Measurements from ENCODE around the gene CXCR5. TPM values are rescaled to one million over a fixed set of nuclear protein-coding genes. Genes with fewer than 3 reads are reported as not detected.

The CXCR5 gene
- total and polyA plus RNA-seq, 2 donors (not counting 1 experiment from before 2014, with no cell fraction given): 111 to 163 TPM

DNA sequence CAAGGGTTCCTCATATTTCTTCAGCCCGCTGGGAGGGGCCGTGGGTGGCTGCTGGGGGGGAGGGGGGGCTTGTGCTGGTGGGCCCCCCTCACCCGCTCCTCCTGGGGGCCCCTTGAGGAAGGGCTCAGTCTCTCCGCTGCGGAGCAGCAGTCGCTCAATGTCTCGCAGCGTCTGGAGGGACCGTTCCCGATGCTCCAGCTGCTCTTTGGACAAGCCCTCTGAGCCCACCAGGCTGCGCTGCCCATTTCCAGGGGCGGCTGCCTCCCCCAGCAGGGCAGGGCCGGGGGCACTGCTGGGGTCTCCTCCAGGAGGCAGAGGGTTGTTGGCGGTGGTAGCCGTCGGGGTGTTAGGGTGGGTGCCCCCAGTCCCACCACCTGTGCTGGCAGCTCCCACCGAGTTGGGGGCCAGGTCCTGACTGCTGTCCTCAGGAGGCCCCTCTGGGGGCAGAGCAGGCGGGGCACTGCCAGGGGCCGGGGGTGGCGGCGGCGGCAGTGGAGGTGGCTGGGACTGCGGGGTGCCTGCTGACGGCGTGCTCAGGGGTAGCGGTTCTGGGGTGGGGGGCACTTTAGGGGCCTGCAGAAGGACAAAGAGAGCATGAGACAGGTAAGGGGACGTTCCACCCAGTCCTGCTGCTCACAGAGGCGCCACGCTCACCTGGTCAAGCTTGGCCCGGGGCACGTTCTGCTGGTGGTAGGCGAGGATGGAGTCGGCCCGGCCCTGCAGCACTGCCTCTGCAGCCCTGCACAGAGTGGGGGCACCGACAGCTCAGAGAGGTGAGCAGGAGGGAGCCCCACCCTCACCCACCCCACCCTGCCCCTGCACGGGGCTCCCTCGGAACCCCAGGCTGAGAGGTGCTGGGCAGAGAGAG, 18.9 kb downstream of the CXCR5 start:
- H3K9me3 ChIP-seq (ENCODE audit: control extremely low read depth in 1 of 3, control insufficient read depth in 2 of 3, insufficient read depth in 1 of 3, low read length in 2 of 3): no peaks in the 10 kb centered on the region
- no peak overlapping the region for H3K4me3 Mint-ChIP-seq
- CTCF ChIA-PET: interaction anchor here (1.0 to 15.2 kb wide), 5 partner anchors 25 to 113 kb away, joined by 3 to 288 read pairs (median 29); partner anchors contain the start of genes BCL9L, DDX6 and UPK2
- H2AFZ ChIP-seq (ENCODE audit: insufficient read depth, low read depth, low read length, poor library complexity, severe bottlenecking): no peak overlapping the region
- TF ChIP-seq, protein P1, sequence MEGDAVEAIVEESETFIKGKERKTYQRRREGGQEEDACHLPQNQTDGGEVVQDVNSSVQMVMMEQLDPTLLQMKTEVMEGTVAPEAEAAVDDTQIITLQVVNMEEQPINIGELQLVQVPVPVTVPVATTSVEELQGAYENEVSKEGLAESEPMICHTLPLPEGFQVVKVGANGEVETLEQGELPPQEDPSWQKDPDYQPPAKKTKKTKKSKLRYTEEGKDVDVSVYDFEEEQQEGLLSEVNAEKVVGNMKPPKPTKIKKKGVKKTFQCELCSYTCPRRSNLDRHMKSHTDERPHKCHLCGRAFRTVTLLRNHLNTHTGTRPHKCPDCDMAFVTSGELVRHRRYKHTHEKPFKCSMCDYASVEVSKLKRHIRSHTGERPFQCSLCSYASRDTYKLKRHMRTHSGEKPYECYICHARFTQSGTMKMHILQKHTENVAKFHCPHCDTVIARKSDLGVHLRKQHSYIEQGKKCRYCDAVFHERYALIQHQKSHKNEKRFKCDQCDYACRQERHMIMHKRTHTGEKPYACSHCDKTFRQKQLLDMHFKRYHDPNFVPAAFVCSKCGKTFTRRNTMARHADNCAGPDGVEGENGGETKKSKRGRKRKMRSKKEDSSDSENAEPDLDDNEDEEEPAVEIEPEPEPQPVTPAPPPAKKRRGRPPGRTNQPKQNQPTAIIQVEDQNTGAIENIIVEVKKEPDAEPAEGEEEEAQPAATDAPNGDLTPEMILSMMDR (IDR thresholded peaks at IDR 0.05): no peak
- no peak for TF ChIP-seq EZH2 (IDR thresholded peaks at IDR 0.05; ENCODE audit: borderline replicate concordance, insufficient read depth, low read depth, low read length, poor library complexity, severe bottlenecking)
- H3K27ac Mint-ChIP-seq: no peak overlapping the region
- no peak overlapping the region for H3K4me2 ChIP-seq (replicated peaks; ENCODE audit: low read depth, low read length, poor library complexity, severe bottlenecking)
- H3K27me3 Mint-ChIP-seq: no peaks in the 10 kb centered on the region
- H3K27me3 ChIP-seq (replicated peaks in 1 of 4; ENCODE audit: control extremely low read depth in 1 of 4, control insufficient read depth in 3 of 4, insufficient read depth in 4 of 4, low read length in 3 of 4): no peaks in the 10 kb centered on the region
- H3K4me1 Mint-ChIP-seq: peaks cover 30% of the 10 kb centered on the region
- no peak for ATAC-seq (ENCODE audit: low read depth)
- peaks cover 32% of the 10 kb centered on the region for H4K20me1 ChIP-seq (ENCODE audit: control insufficient read depth, insufficient read depth, low read length, poor library complexity, severe bottlenecking)
- POLR2A ChIA-PET: interaction anchor here (0.7 to 1.7 kb wide), 3 partner anchors 9 to 33 kb away, joined by 3 to 4 read pairs (median 4); partner anchors contain the start of gene BCL9L
- H3K4me1 ChIP-seq (ENCODE audit: control insufficient read depth in 2 of 2, insufficient read depth in 2 of 2, low read length in 2 of 2): peaks cover 18 to 28% of the 10 kb centered on the region in 2 donors
- no peak for DNase-seq
- 97% methylated on average over 30 of the region's 37 CpGs for WGBS (ENCODE audit: insufficient coverage)
- no peak overlapping the region for H3K9ac ChIP-seq (ENCODE audit: low read length)
- no peak overlapping the region for H3K4me3 ChIP-seq (ENCODE audit: control extremely low read depth in 1 of 5, extremely low read depth in 1 of 5, insufficient read depth in 1 of 5, low read depth in 2 of 5, low read length in 4 of 5)
- no peak overlapping the region for H3K27ac ChIP-seq (ENCODE audit: low read length in 2 of 2)
- peaks cover 46% of the 10 kb centered on the region for H3K79me2 ChIP-seq (ENCODE audit: control insufficient read depth, insufficient read depth, low read length)
- intact Hi-C loops (cut with micrococcal nuclease): no loop called here
- no peaks in the 10 kb centered on the region for H3K9me3 Mint-ChIP-seq (ENCODE audit: insufficient read depth)
- H3K36me3 ChIP-seq (replicated peaks in 1 of 2; ENCODE audit: control extremely low read depth in 1 of 2, control insufficient read depth in 1 of 2, extremely low read depth in 1 of 2, insufficient read depth in 2 of 2, low read length in 1 of 2): peaks cover 0 to 66% of the 10 kb centered on the region in 2 experiments
